NCI-H2107 treated with DMSO at 0.1 percent for 48 hours (cell line): ENCODE results near the gene MAP3K15.
A peak's percentile ranks its signal among the peaks of the same experiment; 100 is the strongest.
"Not testable (repeated sequence)": the region's sequence is repeated elsewhere in the genome, so short reads cannot be mapped to it uniquely, and the experiment has no call there.

Experiments
- DNase-seq: peaks from one replicate; lab custom pipeline; 2025; ENCODE audit not compliant: unreplicated experiment; lab: John Stamatoyannopoulos, UW

Gene MAP3K15

DNA sequence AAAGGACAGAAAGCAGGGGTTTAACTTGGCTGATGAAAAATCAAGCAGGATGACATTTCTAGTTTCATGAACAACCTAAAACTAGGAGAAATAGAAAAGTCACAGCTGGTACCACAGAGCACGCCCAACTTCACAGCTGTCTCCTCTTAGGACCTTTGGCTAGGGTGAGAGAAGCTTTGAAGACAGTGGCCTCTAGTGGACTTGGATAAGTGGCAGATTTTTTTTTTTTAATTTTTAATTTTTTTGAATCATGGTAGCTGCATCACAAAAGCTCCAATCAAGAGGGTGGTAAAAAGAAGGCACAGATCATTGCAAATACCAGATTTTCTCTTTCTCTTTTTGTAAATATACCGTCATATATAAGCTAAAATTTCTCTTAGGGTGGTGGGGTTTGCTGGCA lies 20.2 kb upstream of the MAP3K15 start:
- DNase-seq: peak; percentile 11

DNA sequence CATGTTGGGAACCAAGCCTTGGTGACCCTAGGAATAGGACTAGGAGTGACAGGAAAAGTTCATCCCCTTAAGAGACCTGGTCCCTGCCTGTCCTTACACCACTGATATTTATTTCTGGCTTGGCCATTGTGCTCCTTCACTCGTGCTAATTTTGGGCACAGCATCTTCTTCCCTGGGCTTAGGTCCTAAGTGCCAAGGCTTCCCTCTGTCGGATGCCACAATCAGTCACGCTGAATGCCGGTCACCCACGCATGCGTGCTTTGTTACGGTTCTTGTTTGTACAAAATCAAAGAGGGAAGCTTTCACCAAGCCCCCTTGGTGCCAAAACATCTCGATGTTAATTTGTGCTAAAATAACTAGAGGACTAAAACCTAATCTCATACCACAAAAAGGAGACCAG lies 17.4 kb upstream of the MAP3K15 start:
- DNase-seq: no peak

DNA sequence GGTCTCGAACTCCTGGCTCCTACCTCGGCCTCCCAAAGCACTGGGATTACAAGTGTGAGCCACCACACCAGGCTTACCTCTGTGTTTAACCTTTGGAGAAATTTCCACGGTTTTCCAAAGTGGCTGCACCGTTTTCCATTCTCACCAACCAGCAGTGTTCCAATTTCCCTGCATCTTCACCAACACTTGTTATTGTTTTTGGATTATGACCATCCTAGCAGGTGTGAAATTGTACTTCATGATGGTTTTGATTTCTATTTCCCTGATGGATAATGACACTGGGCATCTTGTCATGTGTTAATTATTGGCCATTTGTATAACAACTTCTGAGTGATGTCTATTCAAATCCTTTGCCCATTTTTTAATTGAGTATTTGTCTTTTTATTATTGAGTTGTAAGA lies 2.7 kb upstream of the MAP3K15 start:
- DNase-seq: no peak

DNA sequence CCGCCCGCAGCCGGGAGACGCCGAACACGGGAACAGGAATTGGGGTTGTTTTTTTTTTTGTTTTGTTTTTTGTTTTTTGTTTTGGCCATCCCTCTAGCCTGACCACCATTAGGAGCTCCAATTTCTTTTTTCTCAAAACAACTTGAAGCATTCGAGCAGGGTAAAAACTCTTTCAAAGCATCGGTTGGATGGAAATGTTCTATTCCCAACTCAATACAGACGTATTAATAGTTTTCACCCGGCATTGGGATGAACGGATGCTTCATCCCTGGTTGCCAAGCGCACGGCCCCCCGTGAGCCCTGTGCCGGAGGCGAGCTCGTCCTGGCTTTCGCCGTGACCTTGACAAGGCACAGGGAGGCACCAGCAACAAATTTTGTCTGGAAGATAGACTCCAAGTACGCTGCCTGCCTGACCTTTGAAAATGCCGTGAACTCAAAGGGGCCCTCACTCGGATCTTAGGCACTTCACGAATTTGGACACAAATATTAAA lies 352 bp upstream of the MAP3K15 start:
- DNase-seq: no peak

DNA sequence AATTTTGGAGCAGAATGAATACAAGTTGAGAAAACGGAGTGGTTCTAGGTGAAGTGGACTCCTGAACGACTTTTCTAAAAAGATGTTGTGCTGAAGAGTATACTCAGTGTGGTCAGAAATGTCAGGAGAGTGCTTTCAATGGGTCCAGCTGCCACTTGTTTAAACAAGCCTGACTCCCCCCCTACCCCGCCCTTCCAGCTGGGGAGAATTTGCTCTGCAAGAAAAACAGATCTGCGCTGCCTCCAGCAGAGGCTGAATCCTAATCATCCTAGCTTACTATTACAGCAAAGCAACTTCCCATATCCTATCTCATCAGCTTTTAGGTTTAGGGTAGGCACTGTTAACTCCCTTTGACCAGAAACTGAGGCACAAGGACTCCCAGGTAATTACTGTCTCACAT lies 1.9 kb downstream of the MAP3K15 start:
- peak; percentile 60 for DNase-seq

DNA sequence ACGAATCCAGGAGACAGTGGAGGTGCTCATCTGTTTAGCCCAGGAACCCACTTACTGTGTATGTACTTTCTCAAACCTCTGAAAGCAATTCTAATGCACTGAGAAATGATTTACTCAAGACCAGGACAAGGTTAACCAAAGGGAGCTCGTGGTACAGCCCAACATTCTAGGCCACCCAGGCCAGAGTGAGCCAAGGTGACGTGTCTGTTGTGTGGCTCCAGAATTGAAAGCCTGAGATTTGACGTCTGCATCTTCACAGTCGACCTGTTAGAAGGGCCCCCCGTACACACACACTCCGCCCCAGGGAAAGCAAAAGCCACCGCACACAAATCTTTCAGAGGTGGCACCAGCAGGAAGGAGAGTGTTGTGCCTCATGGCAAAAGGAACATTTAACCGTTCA lies 2.3 kb downstream of the MAP3K15 start:
- DNase-seq: no peak

DNA sequence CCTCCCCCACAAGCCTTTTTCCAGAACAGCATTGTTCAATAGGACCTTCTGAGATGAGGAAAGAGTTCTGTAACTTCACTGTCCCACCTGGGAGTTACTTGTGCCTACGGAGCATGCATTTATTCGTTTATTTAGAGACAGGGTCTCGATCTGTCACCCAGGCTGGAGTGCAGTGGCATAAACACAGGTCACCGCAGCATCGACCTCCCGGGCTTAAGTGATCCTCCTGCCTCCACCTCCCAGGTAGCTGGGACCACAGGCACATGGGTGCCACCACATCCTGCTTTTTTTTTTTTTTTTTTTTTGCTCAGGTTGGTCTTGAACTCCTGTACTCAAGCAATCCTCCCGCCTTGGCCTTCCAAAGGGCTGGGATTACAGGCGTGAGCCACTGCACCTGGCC lies 2.9 kb downstream of the MAP3K15 start:
- DNase-seq: no peak

DNA sequence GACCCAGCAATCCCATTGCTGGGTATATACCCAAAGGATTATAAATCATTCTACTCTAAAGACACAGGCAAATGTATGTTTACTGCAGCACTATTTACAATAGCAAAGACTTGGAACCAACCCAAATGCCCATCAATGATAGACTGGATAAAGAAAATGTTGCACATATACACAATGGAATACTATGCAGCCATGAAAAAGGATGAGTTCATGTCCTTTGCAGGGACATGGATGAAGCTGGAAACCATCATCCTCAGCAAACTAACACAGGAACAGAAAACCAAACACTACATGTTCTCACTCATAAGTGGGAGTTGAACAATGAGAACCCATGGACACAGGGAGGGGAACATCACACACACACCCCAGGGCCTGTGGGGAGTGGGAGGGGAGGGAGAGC lies 3.5 kb downstream of the MAP3K15 start:
- not testable (repeated sequence) for DNase-seq

DNA sequence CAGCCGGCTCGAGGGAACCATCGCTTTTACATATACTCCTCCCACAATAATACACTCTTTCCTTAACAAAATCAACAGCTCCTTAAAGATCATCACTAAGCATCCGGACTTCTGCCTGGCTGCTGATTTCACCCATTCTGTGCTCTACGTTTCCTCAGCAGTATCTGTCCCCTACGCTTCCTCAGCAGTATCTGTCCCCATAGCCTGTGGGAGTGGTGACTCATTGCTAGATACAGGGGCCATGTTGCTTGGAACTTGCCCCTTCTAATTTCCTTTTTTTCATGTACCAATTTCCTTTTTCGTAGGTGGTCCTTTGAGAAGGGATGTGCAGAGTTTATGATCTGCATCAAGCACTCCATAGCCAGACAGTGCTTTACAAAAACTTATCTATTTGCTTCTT lies 18.6 kb downstream of the MAP3K15 start:
- DNase-seq: no peak

DNA sequence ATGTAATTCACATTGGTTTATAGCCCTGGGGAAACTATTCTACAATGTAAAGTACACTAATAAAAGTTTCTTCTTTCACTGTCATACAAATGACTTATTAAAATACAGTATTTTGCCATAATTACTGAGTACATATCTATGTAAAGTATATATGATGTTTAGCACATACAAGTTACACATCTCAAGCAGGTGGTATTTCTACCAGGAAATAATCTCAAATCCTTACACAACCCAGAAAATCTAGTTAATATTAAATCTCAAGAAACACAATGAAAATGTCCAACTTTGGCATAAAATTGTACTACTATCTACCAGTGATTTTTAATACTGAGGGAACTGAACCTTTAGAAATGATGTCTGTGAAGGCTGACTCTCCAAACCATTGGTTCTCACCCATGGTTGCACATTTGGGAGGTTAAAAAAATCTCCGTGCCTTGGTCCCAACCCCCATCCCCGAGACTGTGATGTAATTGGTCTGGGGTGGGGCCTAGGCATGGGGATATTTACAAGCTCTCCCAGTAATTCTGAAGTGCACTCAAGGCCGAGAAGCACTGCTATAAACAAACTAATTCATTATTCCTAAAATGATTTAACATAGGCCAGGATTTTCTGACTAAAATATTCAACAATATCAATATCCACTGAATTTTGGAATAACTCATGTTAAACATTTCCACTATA lies 27.6 kb downstream of the MAP3K15 start:
- no peak for DNase-seq

DNA sequence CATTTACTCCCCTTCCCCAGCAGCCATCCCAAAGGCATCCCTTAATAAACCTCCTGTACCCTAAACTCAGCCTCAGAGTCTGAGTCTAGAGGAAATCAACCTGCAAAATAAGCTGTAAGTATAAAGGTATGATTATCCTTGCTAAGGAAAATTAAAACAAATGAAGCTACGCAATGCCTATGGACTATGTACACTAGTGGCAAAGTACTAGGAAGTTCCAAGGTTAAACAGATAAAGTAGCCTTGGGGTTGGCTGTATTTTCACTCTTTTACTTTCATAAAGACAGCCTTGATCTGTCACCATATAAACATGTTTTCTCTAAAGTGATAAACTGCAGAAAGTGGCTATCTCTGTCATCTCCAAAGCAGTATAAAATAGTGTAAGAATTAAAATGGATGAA lies 35.9 kb downstream of the MAP3K15 start:
- DNase-seq: no peak

DNA sequence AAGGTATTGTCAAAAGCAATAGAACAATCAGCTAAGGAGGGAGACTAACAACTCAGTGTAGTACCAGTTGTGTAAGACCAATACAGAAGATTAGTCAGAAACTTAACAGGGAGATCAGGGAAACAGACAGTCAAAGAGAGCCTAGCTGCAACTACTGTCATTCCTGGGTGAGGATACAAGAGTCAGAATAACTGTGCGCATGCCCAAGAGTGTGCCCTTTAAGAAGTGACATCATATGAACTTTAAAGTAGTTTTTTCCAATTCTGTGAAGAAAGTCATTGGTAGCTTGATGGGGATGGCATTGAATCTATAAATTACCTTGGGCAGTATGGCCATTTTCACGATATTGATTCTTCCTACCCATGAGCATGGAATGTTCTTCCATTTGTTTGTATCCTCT lies 46.9 kb downstream of the MAP3K15 start:
- DNase-seq: not testable (repeated sequence)

DNA sequence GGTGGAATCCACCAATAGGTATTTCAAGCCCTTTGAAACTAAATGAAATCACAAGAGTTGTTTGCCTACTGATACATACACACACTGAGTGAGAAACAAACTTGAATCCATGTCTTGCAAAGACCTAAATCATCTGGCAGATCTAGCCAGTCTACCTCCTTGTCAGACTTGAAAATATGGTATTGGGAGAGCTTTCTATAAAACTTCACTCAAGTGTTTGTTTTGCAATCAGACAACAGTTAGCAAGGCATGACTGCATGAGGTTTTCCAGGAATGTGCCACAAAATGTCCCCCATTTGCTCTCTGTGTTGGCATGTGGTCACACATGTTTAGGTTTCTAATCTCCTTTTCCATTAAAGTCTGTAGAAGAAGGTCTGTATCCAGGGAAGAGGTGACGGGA lies 52.4 kb downstream of the MAP3K15 start:
- no peak for DNase-seq

DNA sequence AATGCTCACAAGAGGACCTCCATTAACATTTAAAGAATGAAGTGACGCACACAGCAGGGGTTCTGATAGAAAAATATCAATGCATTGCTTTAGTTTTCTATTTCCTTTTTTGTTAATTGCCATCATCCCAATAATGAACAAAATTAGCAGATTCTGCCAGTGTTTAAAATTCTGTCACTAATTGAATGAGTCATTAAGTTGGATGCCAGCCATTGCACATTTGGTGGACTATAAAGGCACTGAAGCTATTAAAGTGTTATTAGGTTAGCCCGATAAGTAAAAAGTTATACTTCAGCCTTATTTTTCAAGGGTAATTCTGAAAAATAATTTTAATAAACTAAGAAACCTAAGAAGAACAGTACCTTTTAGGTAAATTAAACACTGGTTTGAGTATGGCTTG lies 53.1 kb downstream of the MAP3K15 start:
- no peak for DNase-seq

DNA sequence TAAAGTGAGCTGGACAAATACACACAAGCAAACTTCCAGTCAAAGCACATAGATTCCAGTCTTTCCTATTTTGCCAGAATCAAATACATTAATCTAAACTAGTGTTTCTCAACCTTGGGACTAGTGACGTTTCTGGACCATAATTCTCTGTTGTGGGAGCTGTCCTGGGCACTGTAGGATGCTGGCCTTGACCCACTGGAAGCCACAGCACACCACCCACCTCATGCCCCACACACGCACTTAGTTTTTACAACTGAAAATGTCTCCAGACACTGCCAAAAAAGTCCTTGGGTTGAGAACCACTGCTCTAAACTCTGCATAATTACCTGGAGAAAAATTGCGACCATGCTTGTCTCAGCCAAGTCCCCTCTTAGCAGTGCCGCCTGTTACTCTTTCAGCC lies 57.6 kb downstream of the MAP3K15 start:
- DNase-seq: no peak

DNA sequence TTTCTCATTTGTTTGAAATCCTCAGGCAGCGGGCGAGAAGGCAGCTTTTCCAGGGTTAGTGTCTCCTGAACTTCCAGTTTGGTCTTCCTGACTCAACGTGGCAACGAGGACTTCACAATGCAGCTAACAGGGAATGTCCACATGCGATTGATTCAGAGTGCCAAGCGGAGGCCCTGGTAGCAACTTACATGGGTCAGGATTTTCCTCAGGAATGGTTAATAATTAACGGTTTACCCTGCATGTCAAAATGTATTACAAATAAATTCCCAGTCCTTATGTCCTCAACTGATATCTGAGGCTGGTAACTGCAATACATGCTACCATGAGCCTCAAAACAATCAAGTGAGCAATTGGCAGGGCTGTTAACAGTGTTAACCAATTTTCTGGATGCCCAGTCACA lies 67.2 kb downstream of the MAP3K15 start:
- DNase-seq: no peak

DNA sequence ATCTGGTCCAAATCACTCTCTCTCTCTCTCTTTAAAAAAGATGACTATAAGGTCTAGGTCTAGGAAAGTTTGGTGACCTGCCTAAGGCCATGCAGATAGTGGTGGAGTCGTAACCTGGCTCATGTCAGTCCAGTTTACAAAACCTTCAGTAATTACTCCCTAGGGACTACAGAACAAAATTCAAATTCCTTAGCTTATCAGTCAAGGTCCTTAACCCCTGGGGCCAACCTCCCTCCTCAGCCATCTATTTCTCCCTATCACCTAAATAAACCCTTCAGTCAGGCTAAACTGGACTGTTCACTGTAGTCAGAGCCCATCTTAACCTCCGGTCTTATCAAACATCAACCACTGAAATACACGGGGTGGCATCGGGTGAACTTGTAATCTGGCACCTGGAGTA lies 68.9 kb downstream of the MAP3K15 start:
- DNase-seq: no peak

DNA sequence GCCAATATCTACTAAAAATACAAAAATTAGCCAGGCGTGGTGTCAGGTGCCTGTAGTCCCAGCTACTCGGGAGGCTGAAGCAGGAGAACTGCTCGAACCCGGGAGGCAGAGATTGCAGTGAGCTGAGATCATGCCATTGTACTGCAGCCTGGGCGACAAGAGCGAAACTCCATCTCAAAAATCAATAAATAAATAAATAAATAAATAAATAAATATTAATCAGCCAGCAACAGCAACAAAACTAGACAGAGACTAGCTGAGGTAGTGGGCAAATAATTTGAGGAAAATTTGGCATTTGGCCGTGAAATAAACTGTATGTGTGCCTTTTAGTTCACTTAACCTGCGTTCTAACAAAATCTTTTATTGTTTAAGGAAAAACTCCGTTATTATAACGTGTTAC lies 69.5 kb downstream of the MAP3K15 start:
- DNase-seq: not testable (repeated sequence)

DNA sequence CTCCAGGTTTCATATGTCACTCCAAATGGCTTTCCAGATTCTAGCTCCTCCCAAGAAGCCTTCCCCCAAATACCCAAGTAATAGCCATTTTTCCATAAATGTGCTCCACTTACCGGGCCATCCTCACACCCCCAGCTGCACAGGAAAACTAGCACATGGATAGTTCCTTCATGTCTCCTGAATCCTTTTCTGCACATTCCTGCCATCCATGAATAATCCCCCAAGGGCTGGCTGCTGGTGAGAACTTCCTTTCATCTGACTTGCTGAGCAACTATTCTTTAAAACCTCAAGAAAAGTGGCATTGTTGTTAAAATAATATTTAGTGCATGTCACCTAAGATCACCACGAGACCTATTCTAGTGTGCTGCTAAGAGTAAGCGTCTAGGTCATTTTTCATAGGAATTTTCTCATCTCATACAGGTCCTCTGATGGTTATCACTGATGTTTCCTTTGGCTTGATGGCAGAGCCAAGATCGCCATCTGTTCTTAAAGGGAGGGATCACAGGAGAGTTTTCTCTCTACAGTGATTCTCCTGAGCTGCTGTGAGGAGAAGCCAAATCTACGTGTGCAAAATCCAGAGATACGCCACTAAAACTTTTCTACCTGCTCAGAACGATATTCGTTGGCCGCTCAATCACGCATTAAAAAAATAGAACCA lies 71.3 kb downstream of the MAP3K15 start:
- DNase-seq: no peak

DNA sequence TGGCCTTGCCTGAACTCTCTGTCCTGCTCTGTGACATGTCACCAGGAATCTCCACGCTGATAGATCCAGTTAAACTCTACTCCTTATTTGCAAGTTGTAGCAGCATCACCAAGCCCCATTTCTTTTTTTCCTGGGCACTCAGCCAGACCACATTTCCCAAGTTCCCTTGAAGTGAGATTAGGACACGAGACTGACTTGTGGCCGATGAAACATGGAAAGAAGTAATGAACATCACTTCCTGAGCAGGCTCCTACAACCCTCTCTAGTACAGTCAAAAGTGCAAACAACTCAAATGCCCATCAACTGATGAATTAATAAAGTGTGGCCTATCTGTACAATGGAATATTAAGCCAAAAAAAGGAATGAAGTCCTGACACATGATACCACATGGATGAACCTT lies 74.6 kb downstream of the MAP3K15 start:
- DNase-seq: no peak

DNA sequence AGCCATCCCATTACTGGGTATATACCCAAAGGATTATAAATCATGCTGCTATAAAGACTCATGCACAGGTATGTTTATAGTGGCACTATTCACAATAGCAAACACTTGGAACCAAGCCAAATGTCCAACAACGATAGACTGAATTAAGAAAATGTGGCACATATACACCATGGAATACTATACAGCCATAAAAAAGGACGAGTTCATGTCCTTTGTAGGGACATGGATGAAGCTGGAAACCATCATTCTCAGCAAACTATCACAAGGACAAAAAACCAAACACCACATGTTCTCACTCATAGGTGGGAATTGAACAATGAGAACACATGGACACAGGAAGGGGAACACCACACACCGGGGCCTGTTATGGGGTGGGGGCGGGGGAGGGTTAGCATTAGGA lies 92.6 kb downstream of the MAP3K15 start:
- not testable (repeated sequence) for DNase-seq

DNA sequence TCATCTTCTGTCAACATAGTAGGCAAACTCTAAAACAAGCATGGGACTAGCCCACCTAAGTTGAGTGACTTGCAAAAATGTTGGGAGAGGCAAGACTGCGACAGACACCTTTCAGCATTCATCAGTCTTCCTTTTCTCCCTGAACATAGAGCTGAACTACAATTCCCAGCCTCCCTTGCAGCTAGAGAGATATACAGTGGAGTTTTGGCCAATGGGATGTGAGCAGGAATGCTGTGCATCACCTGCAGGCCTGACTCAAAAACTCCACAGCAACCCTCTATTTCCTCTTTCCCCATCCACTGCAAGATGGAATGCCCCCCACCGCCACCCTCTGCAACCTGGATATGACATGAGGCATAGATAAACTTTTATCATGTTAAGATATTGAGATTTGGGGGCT lies 105.0 kb downstream of the MAP3K15 start:
- DNase-seq: no peak

DNA sequence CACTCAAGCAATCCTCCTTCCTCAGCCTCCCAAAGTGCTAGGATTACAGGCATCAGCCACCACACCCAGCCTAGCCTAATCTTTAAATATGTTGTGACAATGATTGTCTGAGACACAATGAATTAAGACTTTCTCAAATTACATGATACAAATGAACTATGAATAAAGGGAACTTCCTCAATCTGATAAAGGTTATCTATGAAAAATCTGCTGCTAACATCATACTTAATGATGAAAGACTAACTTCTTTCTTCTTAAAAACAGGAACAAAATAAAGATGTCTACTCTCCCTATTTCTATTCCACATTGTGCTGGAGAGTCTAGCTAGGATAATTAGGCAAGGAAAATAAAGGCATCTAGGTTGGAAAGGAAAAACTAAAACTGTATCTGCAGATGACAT lies 111.6 kb downstream of the MAP3K15 start:
- no peak for DNase-seq
